Mucosa of descending colon (tissue), 3 donors: ENCODE data around the gene TOR1B. TPM values are rescaled to one million over a fixed set of nuclear protein-coding genes. Genes with fewer than 3 reads are reported as not detected.

ENCODE experiments used
- ATAC-seq: fragments of 200-7000 bp; cut with Tn5 transposase; one replicate; pipeline ENCODE4 v1.9.1; 2020; ENCODE audit warnings: mild to moderate bottlenecking, moderate library complexity
- DNase-seq, 3 donors: peaks; one replicate each; pipeline ENCODE4 v3.0.0-alpha.2; 2020
- H3K36me3 ChIP-seq: fragments of 200-600 bp; one replicate; pipeline ENCODE4 v1.8.0; 2021; ENCODE audit warnings: low read depth, mild to moderate bottlenecking
- H3K4me1 ChIP-seq: fragments of 200-600 bp; one replicate; pipeline ENCODE4 v1.8.0; 2021; ENCODE audit warnings: low read depth, mild to moderate bottlenecking
- H3K4me3 ChIP-seq: fragments of 200-600 bp; one replicate; pipeline ENCODE4 v1.8.0; 2021; ENCODE audit warnings: mild to moderate bottlenecking
- H3K9me3 ChIP-seq: fragments of 200-600 bp; one replicate; pipeline ENCODE4 v1.8.0; 2021; ENCODE audit warnings: mild to moderate bottlenecking
- CTCF ChIP-seq: fragments of 200-600 bp; IDR thresholded peaks from one replicate; pipeline ENCODE4 v1.8.0; 2022; ENCODE audit warnings: antibody characterized with exemption, mild to moderate bottlenecking
- intact Hi-C, 2 donors: fragments of 100-400 bp; cut with DNase I in 1 of 2; cut with micrococcal nuclease in 1 of 2; formaldehyde crosslinking; loops; one replicate each; pipeline versions ENCODE4 v1.11.0 to v1.11.1; 2022; cut with DNase I, micrococcal nuclease
- total RNA-seq, 3 donors: library from RNA; stranded (reverse); fragmentation: NEBNext Ultra II Directional in 2 of 3; extraction: Animal tissue kit (Norgen Biotek cat#: 25700) in 2 of 3; gene quantifications; one replicate each; pipeline versions ENCODE4 v1.2.1 to v1.2.4, GENCODE V29; 2021 to 2023
- donor health status: DM: no; HTN: no; CAD: no; lungs with moderate emphysema.
- donor health status: DM: no; HTN: no; CAD: no.
- donor health status: DM: no; HTN: yes; CAD: no.

Gene TOR1B
- total RNA-seq, 3 donors from 2014 or later = 37.3 to 63.5 (median 49.2) TPM

GRCh38 chr9:129803676-129804060 lies 684 bp downstream of the TOR1B start:
- peak overlapping the region; percentile 70 for H3K4me3 ChIP-seq
- H3K36me3 ChIP-seq = no peaks in the 10 kb centered on the region
- ATAC-seq (peak; percentile 38), DNase-seq (no peak)
- no peak for TF ChIP-seq CTCF
- intact Hi-C loops = no loop called here
- no peaks in the 10 kb centered on the region for H3K9me3 ChIP-seq
- peaks cover 19% of the 10 kb centered on the region for H3K4me1 ChIP-seq

- ATAC-seq = peak; percentile 49
- Histone ChIP-seq H3K4me1 (peaks cover 33% of the 10 kb centered on the region), H3K36me3 (no peaks in the 10 kb centered on the region), H3K9me3 (no peaks in the 10 kb centered on the region), H3K4me3 (no peak overlapping the region)
- DNase-seq = no peak
- intact Hi-C loops = no loop called here
- no peak for TF ChIP-seq CTCF
Observed at GRCh38 chr9:129806061-129806460, 3.1 kb downstream of the TOR1B start.

DNA sequence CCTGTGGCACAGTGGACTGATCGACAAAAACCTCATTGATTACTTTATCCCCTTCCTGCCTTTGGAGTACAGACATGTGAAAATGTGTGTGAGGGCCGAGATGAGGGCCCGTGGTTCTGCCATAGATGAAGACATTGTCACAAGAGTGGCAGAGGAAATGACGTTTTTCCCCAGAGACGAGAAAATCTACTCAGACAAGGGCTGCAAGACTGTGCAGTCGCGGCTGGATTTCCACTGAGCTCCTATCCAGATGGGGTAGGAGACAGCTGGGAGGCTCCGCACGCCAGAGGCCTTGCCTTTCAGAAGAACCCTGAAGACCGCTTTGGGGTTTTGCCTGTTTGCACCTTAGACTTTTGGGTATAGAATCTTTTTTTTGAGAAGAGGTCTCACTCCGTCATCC lies 6.4 kb downstream of the TOR1B start:
- peaks cover 47% of the 10 kb centered on the region for H3K4me1 ChIP-seq

GRCh38 chr9:129810116-129810515 lies 7.1 kb downstream of the TOR1B start:
- TF ChIP-seq CTCF = no peak
- H3K9me3 ChIP-seq = no peaks in the 10 kb centered on the region
- no peak for DNase-seq
- no peaks in the 10 kb centered on the region for H3K36me3 ChIP-seq
- no peak overlapping the region for H3K4me3 ChIP-seq
- no peak for ATAC-seq
- intact Hi-C loops = no loop called here
- H3K4me1 ChIP-seq = peaks cover 45% of the 10 kb centered on the region

More for the DNA sequence above, 6.4 kb downstream of the TOR1B start:
- no peak for TF ChIP-seq CTCF
- ATAC-seq = no peak
- DNase-seq = no peak
- intact Hi-C loops = no loop called here
- no peaks in the 10 kb centered on the region for H3K36me3 ChIP-seq
- H3K4me3 ChIP-seq = no peak overlapping the region
- no peaks in the 10 kb centered on the region for H3K9me3 ChIP-seq

- no peak for TF ChIP-seq CTCF
- H3K4me3 ChIP-seq = no peak overlapping the region
- H3K36me3 ChIP-seq = no peaks in the 10 kb centered on the region
- ATAC-seq (peak; percentile 40), DNase-seq (no peak)
- H3K9me3 ChIP-seq = no peaks in the 10 kb centered on the region
- intact Hi-C loops = no loop called here
- peaks cover 39% of the 10 kb centered on the region for H3K4me1 ChIP-seq
Observed at GRCh38 chr9:129810788-129811187, 7.8 kb downstream of the TOR1B start.

- Histone ChIP-seq H3K36me3 (no peaks in the 10 kb centered on the region), H3K4me1 (peaks cover 33% of the 10 kb centered on the region), H3K4me3 (no peak overlapping the region), H3K9me3 (no peaks in the 10 kb centered on the region)
- no peak for TF ChIP-seq CTCF
- intact Hi-C loops = no loop called here
- DNase-seq = no peak
- peak; percentile 14 for ATAC-seq
Observed at GRCh38 chr9:129811967-129812363, 9.0 kb downstream of the TOR1B start.
